Subcutaneous abdominal adipose tissue (tissue), 5 donors: ENCODE data around the gene FHOD3.

Experiments
- H3K27ac ChIP-seq: one replicate; pipeline ENCODE4 v1.7.0; 2013; ENCODE audit warnings: low read depth, mild to moderate bottlenecking, inconsistent platforms, low read length, moderate library complexity
- H3K27me3 ChIP-seq, 5 donors: one replicate each; pipeline ENCODE4 v1.7.0; 2013; ENCODE audit warnings: low read length in 5 of 5, inconsistent platforms in 1 of 5; ENCODE audit not compliant: control insufficient read depth in 5 of 5, insufficient read depth in 4 of 5
- H3K36me3 ChIP-seq, 5 donors: one replicate each; pipeline ENCODE4 v1.7.0; 2013; ENCODE audit warnings: low read length in 5 of 5; ENCODE audit not compliant: control insufficient read depth in 5 of 5, insufficient read depth in 5 of 5
- H3K4me1 ChIP-seq, 5 donors: one replicate each; pipeline ENCODE4 v1.7.0; 2013; ENCODE audit warnings: low read length in 5 of 5, mild to moderate bottlenecking in 3 of 5, moderate library complexity in 1 of 5; ENCODE audit not compliant: control insufficient read depth in 5 of 5, insufficient read depth in 5 of 5
- H3K4me3 ChIP-seq, 5 donors: one replicate each; pipeline ENCODE4 v1.7.0; 2013; ENCODE audit warnings: low read length in 5 of 5, low read depth in 1 of 5
- H3K9ac ChIP-seq, 5 donors: one replicate each; pipeline ENCODE4 v1.7.0; 2013; ENCODE audit warnings: low read length in 5 of 5, mild to moderate bottlenecking in 4 of 5, moderate library complexity in 3 of 5
- H3K9me3 ChIP-seq, 5 donors: one replicate each; pipeline ENCODE4 v1.7.0; 2013; ENCODE audit warnings: low read length in 5 of 5; ENCODE audit not compliant: control insufficient read depth in 5 of 5
- donor health status: healthy.
- donor health status: healthy.
- donor health status: healthy.
- donor health status: healthy.
- donor health status: healthy.

The FHOD3 gene

DNA sequence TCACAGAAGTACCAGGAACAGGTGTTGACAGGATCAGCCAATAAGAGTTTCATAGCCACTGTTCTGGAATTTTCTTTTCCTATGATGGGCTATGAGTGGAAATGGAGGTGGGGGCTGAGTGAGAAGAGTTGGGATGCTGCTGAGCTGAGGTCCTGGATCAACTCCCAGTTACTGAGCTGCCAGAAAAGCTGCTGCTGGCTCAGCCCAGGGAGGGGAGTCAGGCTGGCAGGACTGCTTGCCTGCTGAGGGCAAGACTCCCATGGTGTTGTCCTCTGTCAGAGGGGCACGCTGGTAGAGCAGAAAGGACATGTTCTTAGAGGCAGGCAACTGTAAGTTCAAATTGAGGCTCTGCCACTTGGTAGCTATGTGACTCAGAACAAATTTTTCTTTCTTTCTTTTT lies 519.5 kb downstream of the FHOD3 start:
- no peaks in the 10 kb centered on the region for H3K9me3 ChIP-seq
- no peak overlapping the region for H3K9ac ChIP-seq
- H3K27me3 ChIP-seq: no peaks in the 10 kb centered on the region
- peaks cover 9 to 30% (median 19%) of the 10 kb centered on the region in 5 donors for H3K36me3 ChIP-seq
- H3K4me3 ChIP-seq: no peak overlapping the region
- H3K27ac ChIP-seq: no peak overlapping the region
- H3K4me1 ChIP-seq: peaks cover 0 to 20% (median 16%) of the 10 kb centered on the region in 5 donors

- no peak overlapping the region for H3K9ac ChIP-seq
- H3K4me1 ChIP-seq: peaks cover 0 to 4% (median 1%) of the 10 kb centered on the region in 5 donors
- H3K9me3 ChIP-seq: no peaks in the 10 kb centered on the region
- no peaks in the 10 kb centered on the region for H3K27me3 ChIP-seq
- H3K36me3 ChIP-seq: peaks cover 11 to 32% (median 19%) of the 10 kb centered on the region in 5 donors
- no peak overlapping the region for H3K27ac ChIP-seq
- no peak overlapping the region for H3K4me3 ChIP-seq
These were observed 521.1 kb downstream of the FHOD3 start for GRCh38 chr18:36818652-36819051.

- Histone ChIP-seq H3K4me1 (no peaks in the 10 kb centered on the region), H3K36me3 (peaks cover 11 to 32% (median 16%) of the 10 kb centered on the region in 5 donors), H3K27me3 (no peaks in the 10 kb centered on the region), H3K9ac (no peak overlapping the region), H3K9me3 (no peaks in the 10 kb centered on the region), H3K4me3 (no peak overlapping the region), H3K27ac (no peak overlapping the region)
These were observed 522.1 kb downstream of the FHOD3 start for GRCh38 chr18:36819621-36820020.

DNA sequence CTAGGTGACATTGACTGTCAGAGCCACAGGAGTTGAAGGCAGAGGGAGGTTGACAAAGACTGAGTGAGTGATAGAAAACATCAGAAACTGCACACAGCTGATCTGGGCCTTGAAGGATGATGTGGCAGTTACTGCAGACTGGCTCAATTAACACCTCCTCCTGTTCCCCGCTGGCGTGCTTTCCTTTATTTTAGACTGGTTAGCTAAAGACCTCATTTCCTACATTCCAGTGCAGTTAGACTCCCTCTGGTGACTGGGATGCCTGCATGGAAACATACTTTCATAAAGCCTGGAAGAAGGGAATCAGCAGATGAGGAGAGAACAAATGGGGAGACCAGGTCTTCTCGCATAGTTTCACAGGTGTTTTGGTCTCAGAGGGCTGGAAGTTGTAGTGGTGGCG lies 524.2 kb downstream of the FHOD3 start:
- Histone ChIP-seq H3K9ac (no peak overlapping the region), H3K4me1 (no peaks in the 10 kb centered on the region), H3K4me3 (no peak overlapping the region), H3K36me3 (peaks cover 11 to 29% (median 16%) of the 10 kb centered on the region in 5 donors), H3K9me3 (no peaks in the 10 kb centered on the region), H3K27ac (no peak overlapping the region), H3K27me3 (no peaks in the 10 kb centered on the region)

DNA sequence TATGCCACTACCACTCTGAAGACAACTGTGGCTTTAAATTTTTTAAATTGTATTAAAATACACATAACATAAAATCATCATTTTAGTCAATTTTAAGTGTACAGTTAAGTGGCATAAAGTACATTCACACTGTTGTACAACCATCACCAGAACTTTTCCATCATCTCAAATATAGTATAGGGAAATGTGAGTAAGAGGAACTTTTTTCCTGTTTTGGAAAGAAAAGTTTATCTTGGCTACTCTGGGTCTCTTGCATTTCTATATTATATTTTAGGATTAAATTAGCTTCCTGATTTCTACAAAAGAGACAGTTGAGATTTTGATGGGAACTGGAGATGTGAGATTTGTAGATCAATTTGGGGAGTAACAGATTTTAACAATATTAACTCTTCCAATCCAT lies 528.0 kb downstream of the FHOD3 start:
- no peak overlapping the region for H3K27ac ChIP-seq
- peaks cover 0 to 6% (median 0%) of the 10 kb centered on the region in 5 donors for H3K36me3 ChIP-seq
- H3K27me3 ChIP-seq: no peaks in the 10 kb centered on the region
- H3K4me1 ChIP-seq: peaks cover 0 to 28% (median 23%) of the 10 kb centered on the region in 5 donors
- no peak overlapping the region for H3K9ac ChIP-seq
- H3K9me3 ChIP-seq: no peaks in the 10 kb centered on the region
- H3K4me3 ChIP-seq: no peak overlapping the region

- Histone ChIP-seq H3K9me3 (no peaks in the 10 kb centered on the region), H3K27ac (no peak overlapping the region)
These were observed 529.0 kb downstream of the FHOD3 start for GRCh38 chr18:36826556-36826955.

GRCh38 chr18:36828157-36828629 lies 530.7 kb downstream of the FHOD3 start:
- Histone ChIP-seq H3K36me3 (peaks cover 0 to 3% (median 0%) of the 10 kb centered on the region in 5 donors), H3K27me3 (no peaks in the 10 kb centered on the region), H3K4me1 (peaks cover 0 to 28% (median 23%) of the 10 kb centered on the region in 5 donors), H3K9me3 (no peaks in the 10 kb centered on the region), H3K27ac (peak overlapping the region; percentile 77), H3K4me3 (peak overlapping the region; percentile 95 to 100 (median 100)), H3K9ac (peak overlapping the region; percentile 63 to 96 (median 90))

More at GRCh38 chr18:36826556-36826955, 529.0 kb downstream of the FHOD3 start:
- no peaks in the 10 kb centered on the region for H3K27me3 ChIP-seq
- no peak overlapping the region for H3K4me3 ChIP-seq
- H3K36me3 ChIP-seq: peaks cover 0 to 6% (median 0%) of the 10 kb centered on the region in 5 donors
- H3K4me1 ChIP-seq: peaks cover 0 to 28% (median 23%) of the 10 kb centered on the region in 5 donors
- no peak overlapping the region for H3K9ac ChIP-seq

GRCh38 chr18:36828630-36829361 lies 531.3 kb downstream of the FHOD3 start, which contains the start of the genes KIAA1328 and TPGS2:
Gene KIAA1328 (plus strand): TSS chr18:36829127. CDS start chr18:36829139, 12 bp downstream.
Gene TPGS2 (minus strand): TSS chr18:36829002. CDS start chr18:36828767, 235 bp downstream.
- Histone ChIP-seq H3K4me3 (peak within 1 kb of the TSS; percentile 97 to 100 (median 100)), H3K9ac (peak within 1 kb of the TSS; percentile 63 to 96 (median 90)), H3K27ac (peak within 1 kb of the TSS; percentile 77), H3K36me3 (peaks cover 0 to under 1% (median 0%) of the 10 kb centered on the region in 5 donors), H3K9me3 (no peaks in the 10 kb centered on the region), H3K4me1 (peaks cover 0 to 28% (median 23%) of the 10 kb centered on the region in 5 donors), H3K27me3 (no peaks in the 10 kb centered on the region)
